Prostate gland (tissue), 2 donors: ENCODE measurements around the gene SH2D3A.

ENCODE experiments used
- POLR2A ChIP-seq: fragments of 450-650 bp; IDR thresholded peaks from one replicate; pipeline ENCODE4 v1.6.1; 2016; ENCODE audit warnings: antibody characterized with exemption, mild to moderate bottlenecking
- POLR2AphosphoS5 ChIP-seq: sonication (generic); formaldehyde crosslinking; IDR thresholded peaks from one replicate; pipeline ENCODE4 v1.6.1; 2017; ENCODE audit warnings: antibody characterized with exemption
- TF ChIP-seq, protein P1 (sequence below), 4 experiments: fragments of 200-600 bp in 2 of 4; fragments of 450-650 bp in 2 of 4; sonication (generic) in 2 of 4; IDR thresholded peaks; 1 replicate in 3 of 4; 2 replicates in 1 of 4; pipeline ENCODE4 v1.5.1; 2016 to 2019; ENCODE audit warnings: antibody characterized with exemption in 4 of 4, mild to moderate bottlenecking in 2 of 4, moderate library complexity in 2 of 4

DNA sequence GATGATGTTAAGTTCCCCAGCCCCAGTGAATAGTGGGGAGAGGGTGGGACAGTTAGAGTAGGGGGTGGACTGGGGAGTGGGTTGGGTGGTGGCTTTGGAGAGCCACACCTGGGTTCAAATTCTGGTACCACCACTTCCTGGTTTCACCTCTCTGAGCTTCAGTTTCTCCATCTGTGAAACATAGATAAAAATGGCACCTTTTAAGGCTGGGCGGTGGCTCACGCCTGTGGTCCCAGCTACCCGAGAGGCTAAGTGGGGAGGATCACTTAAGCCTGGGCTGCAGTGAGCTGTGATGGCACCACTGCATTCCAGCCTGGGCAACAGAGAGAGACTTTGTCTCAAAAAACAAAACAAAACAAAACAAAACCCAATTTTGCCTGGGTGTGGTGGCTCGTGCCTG lies 11.2 kb upstream of the SH2D3A start:
- TF ChIP-seq, protein P1, sequence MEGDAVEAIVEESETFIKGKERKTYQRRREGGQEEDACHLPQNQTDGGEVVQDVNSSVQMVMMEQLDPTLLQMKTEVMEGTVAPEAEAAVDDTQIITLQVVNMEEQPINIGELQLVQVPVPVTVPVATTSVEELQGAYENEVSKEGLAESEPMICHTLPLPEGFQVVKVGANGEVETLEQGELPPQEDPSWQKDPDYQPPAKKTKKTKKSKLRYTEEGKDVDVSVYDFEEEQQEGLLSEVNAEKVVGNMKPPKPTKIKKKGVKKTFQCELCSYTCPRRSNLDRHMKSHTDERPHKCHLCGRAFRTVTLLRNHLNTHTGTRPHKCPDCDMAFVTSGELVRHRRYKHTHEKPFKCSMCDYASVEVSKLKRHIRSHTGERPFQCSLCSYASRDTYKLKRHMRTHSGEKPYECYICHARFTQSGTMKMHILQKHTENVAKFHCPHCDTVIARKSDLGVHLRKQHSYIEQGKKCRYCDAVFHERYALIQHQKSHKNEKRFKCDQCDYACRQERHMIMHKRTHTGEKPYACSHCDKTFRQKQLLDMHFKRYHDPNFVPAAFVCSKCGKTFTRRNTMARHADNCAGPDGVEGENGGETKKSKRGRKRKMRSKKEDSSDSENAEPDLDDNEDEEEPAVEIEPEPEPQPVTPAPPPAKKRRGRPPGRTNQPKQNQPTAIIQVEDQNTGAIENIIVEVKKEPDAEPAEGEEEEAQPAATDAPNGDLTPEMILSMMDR (IDR thresholded peaks at IDR 0.05): no peak
- TF ChIP-seq POLR2A (no peak), POLR2AphosphoS5 (no peak)
